ENCODE data around the gene TMEM18. TPM values are rescaled to one million over a fixed set of nuclear protein-coding genes. Genes with fewer than 3 reads are reported as not detected.

TMEM18 gene
- total and polyA plus RNA-seq, 2 experiments from 2014 or later, result 15.0 to 41.9 TPM

DNA sequence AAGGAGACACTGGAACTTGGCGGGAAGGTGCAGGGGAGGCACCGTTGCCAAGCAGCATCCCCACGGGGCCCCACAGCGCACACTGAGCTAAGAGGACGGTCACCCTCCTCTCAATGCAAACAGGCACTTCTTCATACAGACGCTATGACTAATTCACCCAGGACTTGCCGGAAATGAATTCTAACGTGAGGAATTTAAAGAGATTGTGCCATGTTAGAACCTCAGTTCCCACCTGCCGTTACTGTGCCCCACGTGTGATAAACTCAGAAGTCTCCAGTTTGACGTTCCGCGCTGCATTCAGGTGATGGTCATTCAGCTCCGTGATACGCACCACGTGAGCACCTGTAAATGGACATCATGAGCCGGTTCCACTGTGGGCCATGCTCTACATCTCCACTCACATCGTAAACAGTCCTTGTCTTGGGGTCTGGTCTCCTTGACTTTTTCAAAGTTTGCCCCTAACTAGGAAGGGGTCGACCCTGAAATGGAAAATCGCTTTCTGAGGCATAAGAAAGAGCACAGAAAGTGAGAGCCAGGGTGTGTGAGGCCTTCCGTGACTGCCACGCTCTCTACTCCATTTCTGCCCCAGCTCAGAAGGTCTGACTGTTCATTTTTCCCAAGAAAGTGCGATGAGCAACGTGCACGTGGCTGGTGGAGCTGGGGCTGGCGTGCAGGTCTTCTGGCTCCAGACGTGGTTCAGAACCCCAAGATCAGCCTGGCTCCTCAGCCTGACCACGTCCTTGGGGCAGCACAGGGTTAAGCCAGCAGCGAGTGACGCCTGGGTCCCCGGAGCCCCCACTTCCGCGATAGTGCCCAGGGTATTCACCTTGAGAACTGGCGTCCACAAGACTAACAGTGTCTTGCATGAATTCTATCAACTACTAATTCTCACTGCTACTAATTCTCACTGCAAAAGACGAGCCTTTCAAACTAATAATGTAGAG is 35.1 kb downstream of the TMEM18 start (continued):
- TF ChIP-seq, protein P1, sequence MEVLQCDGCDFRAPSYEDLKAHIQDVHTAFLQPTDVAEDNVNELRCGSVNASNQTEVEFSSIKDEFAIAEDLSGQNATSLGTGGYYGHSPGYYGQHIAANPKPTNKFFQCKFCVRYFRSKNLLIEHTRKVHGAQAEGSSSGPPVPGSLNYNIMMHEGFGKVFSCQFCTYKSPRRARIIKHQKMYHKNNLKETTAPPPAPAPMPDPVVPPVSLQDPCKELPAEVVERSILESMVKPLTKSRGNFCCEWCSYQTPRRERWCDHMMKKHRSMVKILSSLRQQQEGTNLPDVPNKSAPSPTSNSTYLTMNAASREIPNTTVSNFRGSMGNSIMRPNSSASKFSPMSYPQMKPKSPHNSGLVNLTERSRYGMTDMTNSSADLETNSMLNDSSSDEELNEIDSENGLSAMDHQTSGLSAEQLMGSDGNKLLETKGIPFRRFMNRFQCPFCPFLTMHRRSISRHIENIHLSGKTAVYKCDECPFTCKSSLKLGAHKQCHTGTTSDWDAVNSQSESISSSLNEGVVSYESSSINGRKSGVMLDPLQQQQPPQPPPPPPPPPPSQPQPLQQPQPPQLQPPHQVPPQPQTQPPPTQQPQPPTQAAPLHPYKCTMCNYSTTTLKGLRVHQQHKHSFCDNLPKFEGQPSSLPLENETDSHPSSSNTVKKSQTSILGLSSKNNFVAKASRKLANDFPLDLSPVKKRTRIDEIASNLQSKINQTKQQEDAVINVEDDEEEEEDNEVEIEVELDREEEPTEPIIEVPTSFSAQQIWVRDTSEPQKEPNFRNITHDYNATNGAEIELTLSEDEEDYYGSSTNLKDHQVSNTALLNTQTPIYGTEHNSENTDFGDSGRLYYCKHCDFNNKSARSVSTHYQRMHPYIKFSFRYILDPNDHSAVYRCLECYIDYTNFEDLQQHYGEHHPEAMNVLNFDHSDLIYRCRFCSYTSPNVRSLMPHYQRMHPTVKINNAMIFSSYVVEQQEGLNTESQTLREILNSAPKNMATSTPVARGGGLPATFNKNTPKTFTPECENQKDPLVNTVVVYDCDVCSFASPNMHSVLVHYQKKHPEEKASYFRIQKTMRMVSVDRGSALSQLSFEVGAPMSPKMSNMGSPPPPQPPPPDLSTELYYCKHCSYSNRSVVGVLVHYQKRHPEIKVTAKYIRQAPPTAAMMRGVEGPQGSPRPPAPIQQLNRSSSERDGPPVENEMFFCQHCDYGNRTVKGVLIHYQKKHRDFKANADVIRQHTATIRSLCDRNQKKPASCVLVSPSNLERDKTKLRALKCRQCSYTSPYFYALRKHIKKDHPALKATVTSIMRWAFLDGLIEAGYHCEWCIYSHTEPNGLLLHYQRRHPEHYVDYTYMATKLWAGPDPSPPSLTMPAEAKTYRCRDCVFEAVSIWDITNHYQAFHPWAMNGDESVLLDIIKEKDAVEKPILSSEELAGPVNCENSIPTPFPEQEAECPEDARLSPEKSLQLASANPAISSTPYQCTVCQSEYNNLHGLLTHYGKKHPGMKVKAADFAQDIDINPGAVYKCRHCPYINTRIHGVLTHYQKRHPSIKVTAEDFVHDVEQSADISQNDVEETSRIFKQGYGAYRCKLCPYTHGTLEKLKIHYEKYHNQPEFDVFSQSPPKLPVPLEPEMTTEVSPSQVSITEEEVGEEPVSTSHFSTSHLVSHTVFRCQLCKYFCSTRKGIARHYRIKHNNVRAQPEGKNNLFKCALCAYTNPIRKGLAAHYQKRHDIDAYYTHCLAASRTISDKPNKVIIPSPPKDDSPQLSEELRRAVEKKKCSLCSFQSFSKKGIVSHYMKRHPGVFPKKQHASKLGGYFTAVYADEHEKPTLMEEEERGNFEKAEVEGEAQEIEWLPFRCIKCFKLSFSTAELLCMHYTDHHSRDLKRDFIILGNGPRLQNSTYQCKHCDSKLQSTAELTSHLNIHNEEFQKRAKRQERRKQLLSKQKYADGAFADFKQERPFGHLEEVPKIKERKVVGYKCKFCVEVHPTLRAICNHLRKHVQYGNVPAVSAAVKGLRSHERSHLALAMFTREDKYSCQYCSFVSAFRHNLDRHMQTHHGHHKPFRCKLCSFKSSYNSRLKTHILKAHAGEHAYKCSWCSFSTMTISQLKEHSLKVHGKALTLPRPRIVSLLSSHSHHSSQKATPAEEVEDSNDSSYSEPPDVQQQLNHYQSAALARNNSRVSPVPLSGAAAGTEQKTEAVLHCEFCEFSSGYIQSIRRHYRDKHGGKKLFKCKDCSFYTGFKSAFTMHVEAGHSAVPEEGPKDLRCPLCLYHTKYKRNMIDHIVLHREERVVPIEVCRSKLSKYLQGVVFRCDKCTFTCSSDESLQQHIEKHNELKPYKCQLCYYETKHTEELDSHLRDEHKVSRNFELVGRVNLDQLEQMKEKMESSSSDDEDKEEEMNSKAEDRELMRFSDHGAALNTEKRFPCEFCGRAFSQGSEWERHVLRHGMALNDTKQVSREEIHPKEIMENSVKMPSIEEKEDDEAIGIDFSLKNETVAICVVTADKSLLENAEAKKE (CRISPR knock-in tag; IDR thresholded peaks at IDR 0.05), result no peak
- TF ChIP-seq REST (IDR thresholded peaks at IDR 0.05; ENCODE audit: unreplicated experiment), result no peak
- no peak for TF ChIP-seq STAT1 (IDR thresholded peaks at IDR 0.05; ENCODE audit: unreplicated experiment)
- no peak for TF ChIP-seq POLR2AphosphoS5 (IDR thresholded peaks at IDR 0.05; ENCODE audit: low read depth)
- no peak for TF ChIP-seq ZNF114 (CRISPR knock-in tag; IDR thresholded peaks at IDR 0.05)
- TF ChIP-seq ZNF331 (CRISPR knock-in tag; IDR thresholded peaks at IDR 0.05; ENCODE audit: low read depth), result no peak
